GM06990 (cell line): Measurements from ENCODE around the gene PELI3.
"Not testable (repeated sequence)": the region's sequence is repeated elsewhere in the genome, so short reads cannot be mapped to it uniquely, and the experiment has no call there.

ENCODE experiments used
- DNase-seq: peaks from one replicate; pipeline ENCODE4 v3.0.0-alpha.2; 2011; ENCODE audit not compliant: insufficient read length; ENCODE audit errors: extremely low read depth
- H3K27me3 ChIP-seq: replicated peaks from 2 replicates; pipeline ENCODE4 v1.6.0; 2011; ENCODE audit warnings: low read length; ENCODE audit not compliant: control insufficient read depth, insufficient read depth
- H3K36me3 ChIP-seq: 2 replicates; pipeline ENCODE4 v1.5.1; 2011; ENCODE audit warnings: low read length; ENCODE audit not compliant: control insufficient read depth, insufficient read depth
- H3K4me3 ChIP-seq: replicated peaks from 2 replicates; pipeline ENCODE4 v1.5.1; 2011; ENCODE audit warnings: low read depth, mild to moderate bottlenecking, control low read depth, low read length
- CTCF ChIP-seq: IDR thresholded peaks from 2 replicates; pipeline ENCODE4 v1.5.1; 2011; ENCODE audit warnings: low read length, control low read depth, mild to moderate bottlenecking, inconsistent platforms; ENCODE audit not compliant: insufficient read depth, poor library complexity, severe bottlenecking

The PELI3 gene

DNA sequence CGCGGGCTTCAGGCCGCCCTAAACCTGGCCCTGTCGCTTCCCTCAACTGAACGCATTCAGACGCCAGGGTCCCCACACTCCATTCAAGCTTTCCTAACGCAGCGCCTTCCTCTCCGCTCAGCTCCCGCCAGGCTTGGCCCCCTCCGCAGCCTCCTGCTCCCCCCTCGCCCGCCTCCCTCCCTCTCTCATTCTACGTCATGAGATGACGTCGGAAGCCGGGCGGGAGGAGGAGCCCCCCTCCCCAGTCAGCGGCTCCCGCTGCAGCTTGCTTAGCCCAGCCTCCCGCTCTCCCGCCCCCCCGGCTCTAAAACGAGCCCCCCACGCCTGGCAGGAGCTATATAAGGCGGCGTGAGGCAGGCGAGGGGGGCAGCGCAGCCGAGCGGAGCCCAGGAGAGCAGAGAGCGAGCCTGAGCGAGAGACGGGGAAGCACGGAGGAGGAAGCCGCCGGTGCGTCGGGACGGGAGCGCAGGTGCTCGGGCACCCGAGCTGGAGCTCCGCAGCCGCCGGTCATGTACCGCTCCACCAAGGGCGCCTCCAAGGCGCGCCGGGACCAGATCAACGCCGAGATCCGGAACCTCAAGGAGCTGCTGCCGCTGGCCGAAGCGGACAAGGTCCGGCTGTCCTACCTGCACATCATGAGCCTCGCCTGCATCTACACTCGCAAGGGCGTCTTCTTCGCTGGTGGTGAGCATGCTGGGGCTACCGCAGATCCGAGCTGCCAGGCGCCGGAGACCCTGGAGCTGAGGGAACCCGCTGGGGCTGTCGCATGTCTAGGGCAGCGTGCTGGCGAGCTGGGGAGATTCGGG, 45.8 kb upstream of the PELI3 start, which contains the start of gene NPAS4:
Gene NPAS4, plus strand, starts transcription at position 365 of the 806 bp plus-strand sequence. Its CDS starts 145 bp downstream, at position 510.
- Histone ChIP-seq H3K4me3 (no peak within 1 kb of the TSS), H3K27me3 (peaks cover 1% of the 10 kb centered on the region), H3K36me3 (no peaks in the 10 kb centered on the region)
- TF ChIP-seq CTCF = no peak
- no peak for DNase-seq

DNA sequence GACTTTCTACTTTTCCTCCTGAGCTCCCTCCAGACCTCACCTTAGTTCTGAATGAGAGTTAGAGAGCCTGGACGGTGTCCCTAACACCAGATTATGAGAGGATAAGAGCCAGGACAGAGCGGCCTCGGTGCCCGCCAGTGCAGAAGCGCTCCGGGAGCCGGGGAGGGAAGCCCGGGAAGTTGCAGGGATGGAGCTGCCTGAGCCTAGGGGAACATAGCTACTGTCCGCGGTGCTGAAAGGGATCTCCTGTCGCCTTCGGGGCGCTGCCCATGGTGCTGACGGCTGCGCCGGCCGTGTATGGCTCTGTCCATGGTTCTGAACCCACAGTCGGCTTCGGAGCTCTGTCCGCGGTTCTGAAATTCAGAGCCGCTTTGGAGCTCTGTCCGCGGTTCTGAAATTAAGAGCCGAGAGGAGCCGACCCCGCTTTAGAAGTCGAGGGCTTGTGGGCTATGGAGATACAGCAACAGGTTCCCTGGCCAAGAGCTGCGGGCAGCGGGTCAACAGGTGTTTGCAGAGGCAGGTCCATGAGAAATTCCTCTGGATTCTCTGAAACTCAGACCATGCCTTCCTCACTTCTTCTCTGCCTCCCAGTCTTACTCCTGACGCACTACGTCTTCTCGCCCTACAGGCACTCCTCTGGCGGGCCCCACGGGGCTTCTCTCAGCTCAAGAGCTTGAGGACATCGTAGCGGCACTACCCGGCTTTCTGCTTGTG, 45.1 kb upstream of the PELI3 start:
- no peak for TF ChIP-seq CTCF
- no peak overlapping the region for H3K4me3 ChIP-seq
- H3K36me3 ChIP-seq = no peaks in the 10 kb centered on the region
- no peaks in the 10 kb centered on the region; the same call in none of the 2 replicates for H3K27me3 ChIP-seq
- DNase-seq = peak; percentile 82

GRCh38 chr11:66426314-66426713, 40.4 kb upstream of the PELI3 start:
- DNase-seq = no peak
- no peak for TF ChIP-seq CTCF

GRCh38 chr11:66428933-66429332, 37.8 kb upstream of the PELI3 start:
- no peak for TF ChIP-seq CTCF

More at GRCh38 chr11:66426314-66426713, 40.4 kb upstream of the PELI3 start:
- Histone ChIP-seq H3K4me3 (no peak overlapping the region), H3K27me3 (no peaks in the 10 kb centered on the region; the same call in none of the 2 replicates), H3K36me3 (no peaks in the 10 kb centered on the region)

DNA sequence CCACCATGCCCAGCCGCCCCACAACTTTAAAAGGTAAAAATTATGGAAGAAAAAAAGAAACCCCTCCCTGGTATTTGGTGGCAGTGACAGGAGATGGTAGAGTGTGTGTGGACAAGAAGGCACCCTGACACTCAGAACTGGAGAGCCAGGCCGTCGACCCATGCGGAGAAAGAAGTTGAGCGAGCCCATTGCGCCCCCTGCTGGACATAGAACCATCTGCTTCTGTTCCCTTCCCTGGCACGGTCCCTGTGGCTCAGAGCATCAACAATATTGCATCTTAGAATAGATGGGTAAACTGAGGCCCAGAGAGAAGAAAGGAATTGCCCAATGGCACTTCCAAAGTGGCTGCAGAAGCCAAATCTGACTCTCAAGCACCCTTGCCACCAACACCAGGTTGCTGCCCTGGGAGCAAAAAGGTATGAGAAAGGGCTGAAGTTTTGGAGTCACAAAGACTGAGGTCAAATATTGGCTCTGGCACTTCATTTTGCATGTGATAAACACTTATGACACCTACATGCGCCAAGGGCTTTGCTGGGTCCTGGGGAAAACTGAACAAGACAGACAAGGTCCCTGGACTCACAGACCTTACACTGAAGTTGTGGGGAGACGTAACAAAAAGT, 36.6 kb upstream of the PELI3 start:
- DNase-seq = no peak
- peak; percentile 87 for TF ChIP-seq CTCF
- H3K4me3 ChIP-seq = no peak overlapping the region
- H3K27me3 ChIP-seq = no peaks in the 10 kb centered on the region
- H3K36me3 ChIP-seq = peaks cover 2% of the 10 kb centered on the region

More at GRCh38 chr11:66428933-66429332, 37.8 kb upstream of the PELI3 start:
- Histone ChIP-seq H3K36me3 (peaks cover 2% of the 10 kb centered on the region), H3K4me3 (no peak overlapping the region), H3K27me3 (no peaks in the 10 kb centered on the region)
- no peak for DNase-seq

DNA sequence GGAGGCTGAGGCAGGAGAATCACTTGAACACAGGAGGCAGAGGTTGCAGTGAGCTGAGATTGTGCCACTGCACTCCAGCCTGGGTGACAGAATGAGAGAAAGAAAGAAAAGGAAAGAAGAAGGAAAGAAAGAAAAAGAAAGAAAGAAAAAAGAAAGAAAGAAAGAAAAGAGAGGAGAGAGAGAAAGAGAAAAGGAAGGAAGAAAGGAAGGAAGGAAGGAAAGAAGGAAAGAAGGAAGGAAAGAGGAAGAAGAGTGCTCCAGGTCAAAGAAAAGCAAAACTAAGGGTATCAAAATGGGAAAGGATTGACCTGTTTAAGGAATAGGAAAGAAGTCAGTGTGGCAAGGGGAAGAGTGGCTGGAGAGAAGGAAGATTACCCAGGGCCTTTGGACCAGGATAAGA, 35.4 kb upstream of the PELI3 start:
- DNase-seq, H3K36me3 ChIP-seq, H3K4me3 ChIP-seq, H3K27me3 ChIP-seq: not testable (repeated sequence)

DNA sequence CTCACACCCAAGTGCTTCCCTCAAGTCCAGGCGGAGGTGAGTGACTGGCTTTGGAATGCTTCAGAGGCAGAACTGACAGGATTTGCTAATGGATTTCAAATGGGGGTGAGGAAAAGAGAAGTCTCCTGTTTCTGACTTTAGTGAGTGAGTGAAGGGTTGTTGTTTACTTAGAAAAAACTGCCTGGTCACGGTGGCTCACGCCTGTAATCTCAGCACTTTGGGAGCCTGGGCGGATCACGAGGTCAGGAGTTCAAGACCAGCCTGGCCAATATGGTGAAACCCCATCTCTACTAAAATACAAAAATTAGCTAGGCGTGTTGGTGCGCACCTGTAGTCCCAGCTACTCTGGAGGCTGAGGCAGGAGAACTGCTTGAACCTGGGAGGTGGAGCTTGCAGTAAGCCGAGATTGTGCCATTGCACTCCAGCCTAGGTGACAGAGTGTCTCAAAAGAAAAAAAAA, 34.8 kb upstream of the PELI3 start:
- not testable (repeated sequence) for H3K36me3 ChIP-seq, DNase-seq, H3K27me3 ChIP-seq, H3K4me3 ChIP-seq
